ENCODE data around the gene ERN1. TPM values are rescaled to one million over a fixed set of nuclear protein-coding genes. Genes with fewer than 3 reads are reported as not detected.

ERN1 gene
- total RNA-seq, 1 donor from 2014 or later, result 52.6 TPM

DNA sequence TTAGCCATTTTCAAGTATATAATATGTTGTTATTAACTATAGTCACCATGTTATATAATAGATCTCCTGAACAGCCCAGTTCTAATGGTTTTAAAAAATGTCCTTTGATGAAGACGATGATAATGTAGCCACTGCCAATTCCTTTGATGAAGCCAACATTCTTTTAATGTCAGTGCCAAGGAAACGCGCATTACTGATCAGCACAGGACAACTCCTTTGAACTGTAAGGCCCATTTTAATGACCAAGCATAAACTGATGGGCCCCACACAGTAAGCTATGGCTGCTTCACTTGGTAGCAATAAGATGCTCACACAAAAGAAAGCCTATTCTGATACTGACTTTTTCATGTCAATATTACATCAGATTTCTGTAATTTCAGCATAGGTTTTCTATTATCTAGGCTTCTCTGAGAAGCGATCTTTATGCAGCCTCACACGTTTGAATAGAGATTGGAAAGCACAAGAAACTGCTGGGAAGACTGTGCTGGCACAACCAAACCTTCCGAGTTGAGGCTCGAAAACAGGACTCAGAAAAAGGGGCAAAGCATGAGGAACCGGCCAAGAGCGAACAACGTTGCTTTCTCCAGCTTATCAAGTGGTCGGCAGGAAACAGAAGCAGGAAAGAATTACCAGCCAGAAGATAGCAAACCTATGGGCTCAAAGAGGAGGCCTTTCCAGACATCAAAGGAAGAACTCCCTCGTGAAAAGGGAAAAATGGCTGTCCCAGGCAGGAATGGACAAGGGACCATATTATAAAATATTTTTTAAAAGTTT, 19.4 kb downstream of the ERN1 start:
- Histone ChIP-seq H3K27me3 (no peaks in the 10 kb centered on the region), H3K4me3 (no peak overlapping the region), H3K27ac (no peak overlapping the region), H3K36me3 (no peaks in the 10 kb centered on the region), H3K4me1 (peaks cover 39% of the 10 kb centered on the region), H3K9me3 (no peaks in the 10 kb centered on the region)
- DNase-seq (no peak), ATAC-seq (no peak)
- TF ChIP-seq, protein P1, sequence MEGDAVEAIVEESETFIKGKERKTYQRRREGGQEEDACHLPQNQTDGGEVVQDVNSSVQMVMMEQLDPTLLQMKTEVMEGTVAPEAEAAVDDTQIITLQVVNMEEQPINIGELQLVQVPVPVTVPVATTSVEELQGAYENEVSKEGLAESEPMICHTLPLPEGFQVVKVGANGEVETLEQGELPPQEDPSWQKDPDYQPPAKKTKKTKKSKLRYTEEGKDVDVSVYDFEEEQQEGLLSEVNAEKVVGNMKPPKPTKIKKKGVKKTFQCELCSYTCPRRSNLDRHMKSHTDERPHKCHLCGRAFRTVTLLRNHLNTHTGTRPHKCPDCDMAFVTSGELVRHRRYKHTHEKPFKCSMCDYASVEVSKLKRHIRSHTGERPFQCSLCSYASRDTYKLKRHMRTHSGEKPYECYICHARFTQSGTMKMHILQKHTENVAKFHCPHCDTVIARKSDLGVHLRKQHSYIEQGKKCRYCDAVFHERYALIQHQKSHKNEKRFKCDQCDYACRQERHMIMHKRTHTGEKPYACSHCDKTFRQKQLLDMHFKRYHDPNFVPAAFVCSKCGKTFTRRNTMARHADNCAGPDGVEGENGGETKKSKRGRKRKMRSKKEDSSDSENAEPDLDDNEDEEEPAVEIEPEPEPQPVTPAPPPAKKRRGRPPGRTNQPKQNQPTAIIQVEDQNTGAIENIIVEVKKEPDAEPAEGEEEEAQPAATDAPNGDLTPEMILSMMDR (IDR thresholded peaks at IDR 0.05), result no peak
- intact Hi-C loops (cut with DNase I), result no loop called here

DNA sequence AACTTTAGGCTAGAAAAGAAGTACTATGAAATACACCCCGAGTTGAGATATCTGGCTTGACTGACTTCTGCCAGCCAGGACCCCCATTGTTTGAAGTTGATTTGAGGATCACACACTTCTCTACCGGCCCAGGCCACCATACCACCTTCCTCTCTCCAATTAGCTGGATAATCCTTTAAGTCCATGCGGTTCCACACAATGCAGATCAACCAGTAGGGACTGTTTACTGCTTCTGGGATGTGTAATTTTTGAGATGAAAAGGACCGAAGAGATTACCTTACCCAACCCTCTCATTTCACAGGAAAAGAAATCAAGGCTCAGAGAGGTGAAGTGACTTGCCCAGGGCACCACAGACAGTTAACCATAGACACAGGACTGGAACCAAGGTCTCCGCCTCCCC, 20.5 kb downstream of the ERN1 start:
- intact Hi-C loops (cut with DNase I), result no loop called here
- Histone ChIP-seq H3K4me1 (peaks cover 29% of the 10 kb centered on the region), H3K36me3 (no peaks in the 10 kb centered on the region), H3K27me3 (no peaks in the 10 kb centered on the region), H3K4me3 (no peak overlapping the region), H3K9me3 (no peaks in the 10 kb centered on the region), H3K27ac (no peak overlapping the region)
- no peak for DNase-seq
- no peak for ATAC-seq
- TF ChIP-seq, protein P1 (IDR thresholded peaks at IDR 0.05), result no peak

DNA sequence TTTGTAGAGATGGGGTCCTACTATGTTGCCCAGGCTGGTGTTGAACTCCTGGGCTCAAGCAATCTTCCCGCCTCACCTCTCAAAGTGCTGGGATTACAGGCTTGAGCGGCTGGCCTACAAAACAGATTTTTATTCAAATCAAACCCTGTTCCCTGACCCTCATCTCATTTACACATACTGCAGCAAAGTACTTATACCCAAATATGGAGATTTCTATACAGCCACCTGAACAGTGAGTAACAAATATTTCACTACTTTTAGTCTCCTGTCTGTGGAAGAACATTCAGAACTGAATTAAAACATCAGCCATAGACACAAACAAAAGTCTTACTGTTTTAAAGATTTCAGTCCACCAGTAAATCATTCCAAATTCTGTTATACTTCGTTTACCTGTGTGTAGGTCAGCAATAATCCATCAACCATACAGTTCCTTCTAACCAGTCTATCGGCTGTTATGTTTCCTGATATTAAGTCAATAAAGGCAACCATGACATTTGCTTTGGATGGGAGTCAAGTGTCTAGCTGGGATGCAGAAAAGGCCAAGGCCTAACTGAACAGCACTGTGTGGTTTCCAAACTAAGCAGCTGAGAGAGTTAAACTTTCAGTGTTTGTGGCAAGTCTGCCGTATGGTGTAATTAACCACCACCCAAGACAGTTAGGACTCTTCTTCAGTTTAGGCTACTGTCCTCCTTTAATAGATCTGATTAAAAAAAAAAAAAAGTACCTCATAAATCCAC, 22.3 kb downstream of the ERN1 start:
- Histone ChIP-seq H3K27ac (peak overlapping the region; percentile 19), H3K4me1 (peaks cover 25% of the 10 kb centered on the region), H3K9me3 (no peaks in the 10 kb centered on the region), H3K27me3 (no peaks in the 10 kb centered on the region), H3K4me3 (no peak overlapping the region), H3K36me3 (no peaks in the 10 kb centered on the region)
- peak; percentile 34 for ATAC-seq
- TF ChIP-seq, protein P1 (IDR thresholded peaks at IDR 0.05), result no peak
- no peak for DNase-seq
- intact Hi-C loops (cut with DNase I), result no loop called here

DNA sequence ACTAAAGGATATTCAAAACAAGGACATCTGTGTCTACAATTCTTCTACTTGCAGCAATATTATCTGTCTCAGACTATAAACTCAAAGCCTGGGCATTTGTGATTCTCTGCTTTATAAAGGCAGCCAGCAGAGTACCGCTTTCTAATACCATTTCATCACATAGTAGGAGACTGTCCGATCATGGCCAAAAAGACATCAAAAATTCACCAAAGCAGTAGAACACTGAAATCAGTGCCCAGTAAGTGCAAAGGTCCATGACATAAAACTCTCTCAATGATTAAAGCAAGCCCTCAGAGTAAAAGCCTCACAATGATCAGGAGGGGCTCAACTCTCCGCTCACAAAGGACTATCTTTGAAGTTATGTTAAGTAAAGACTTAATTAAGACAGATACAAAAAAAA, 23.0 kb downstream of the ERN1 start:
- no peak for ATAC-seq

DNA sequence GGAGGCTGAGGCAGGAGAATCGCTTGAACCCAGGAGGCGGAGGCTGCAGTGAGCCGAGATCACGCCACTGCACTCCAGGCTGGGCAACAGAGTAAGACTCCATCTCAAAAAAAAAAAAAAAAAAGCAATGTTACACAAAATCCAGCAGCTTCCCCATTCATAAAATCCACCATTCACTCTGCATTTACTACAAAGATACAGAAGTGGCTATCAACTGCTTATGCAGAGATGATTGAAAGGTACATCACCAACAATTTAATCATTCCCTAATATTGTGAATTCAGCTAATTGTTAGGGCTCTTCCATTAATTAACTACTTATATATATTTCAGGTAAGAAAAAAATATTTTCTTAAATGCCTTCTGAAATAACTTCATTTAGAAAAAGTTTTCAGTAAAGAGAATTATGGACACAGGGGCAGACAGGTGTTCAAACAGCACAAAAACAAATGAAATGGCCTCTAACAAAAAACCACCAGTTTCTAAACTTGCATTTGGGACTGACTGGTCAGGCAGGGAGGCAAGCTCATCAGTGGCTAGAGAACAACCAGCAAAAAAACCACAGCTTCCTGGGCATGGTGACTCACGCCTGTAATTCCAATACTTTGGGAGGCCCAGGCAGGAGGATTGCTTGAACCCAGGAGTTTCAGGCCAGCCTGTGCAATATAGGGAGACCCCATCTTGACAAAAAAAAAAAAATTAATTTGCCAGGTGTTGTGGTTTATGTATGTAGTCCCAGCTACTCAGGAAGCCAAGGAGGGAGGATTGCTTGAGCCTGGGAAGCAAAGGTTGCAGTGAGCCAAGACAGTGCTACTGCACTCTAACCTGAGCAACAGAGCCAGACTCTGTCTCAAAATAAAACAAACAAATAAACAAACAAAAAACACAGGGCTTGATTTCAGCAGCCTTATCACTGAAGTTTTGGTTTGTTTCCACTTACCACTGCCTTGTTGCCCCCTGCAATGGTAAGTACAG, 26.3 kb downstream of the ERN1 start:
- Histone ChIP-seq H3K27ac (no peak overlapping the region), H3K36me3 (no peaks in the 10 kb centered on the region), H3K4me3 (no peak overlapping the region), H3K27me3 (no peaks in the 10 kb centered on the region), H3K9me3 (no peaks in the 10 kb centered on the region), H3K4me1 (peaks cover 11% of the 10 kb centered on the region)
- no peak for DNase-seq
- intact Hi-C loops (cut with DNase I), result no loop called here
- TF ChIP-seq, protein P1 (IDR thresholded peaks at IDR 0.05), result no peak
- no peak for ATAC-seq

More for the DNA sequence above, 23.0 kb downstream of the ERN1 start:
- Histone ChIP-seq H3K27ac (peak overlapping the region; percentile 19), H3K27me3 (no peaks in the 10 kb centered on the region), H3K36me3 (no peaks in the 10 kb centered on the region), H3K4me1 (peaks cover 19% of the 10 kb centered on the region), H3K9me3 (no peaks in the 10 kb centered on the region), H3K4me3 (no peak overlapping the region)
- no peak for DNase-seq
- intact Hi-C loops (cut with DNase I), result no loop called here
- TF ChIP-seq, protein P1 (IDR thresholded peaks at IDR 0.05), result no peak

Data from upper lobe of right lung (tissue), 1 donor.